ENCODE results near the gene ACTN4.

GRCh38 chr19:38699647-38700349 lies 52.3 kb downstream of the ACTN4 start:
- TF ChIP-seq, protein P1, sequence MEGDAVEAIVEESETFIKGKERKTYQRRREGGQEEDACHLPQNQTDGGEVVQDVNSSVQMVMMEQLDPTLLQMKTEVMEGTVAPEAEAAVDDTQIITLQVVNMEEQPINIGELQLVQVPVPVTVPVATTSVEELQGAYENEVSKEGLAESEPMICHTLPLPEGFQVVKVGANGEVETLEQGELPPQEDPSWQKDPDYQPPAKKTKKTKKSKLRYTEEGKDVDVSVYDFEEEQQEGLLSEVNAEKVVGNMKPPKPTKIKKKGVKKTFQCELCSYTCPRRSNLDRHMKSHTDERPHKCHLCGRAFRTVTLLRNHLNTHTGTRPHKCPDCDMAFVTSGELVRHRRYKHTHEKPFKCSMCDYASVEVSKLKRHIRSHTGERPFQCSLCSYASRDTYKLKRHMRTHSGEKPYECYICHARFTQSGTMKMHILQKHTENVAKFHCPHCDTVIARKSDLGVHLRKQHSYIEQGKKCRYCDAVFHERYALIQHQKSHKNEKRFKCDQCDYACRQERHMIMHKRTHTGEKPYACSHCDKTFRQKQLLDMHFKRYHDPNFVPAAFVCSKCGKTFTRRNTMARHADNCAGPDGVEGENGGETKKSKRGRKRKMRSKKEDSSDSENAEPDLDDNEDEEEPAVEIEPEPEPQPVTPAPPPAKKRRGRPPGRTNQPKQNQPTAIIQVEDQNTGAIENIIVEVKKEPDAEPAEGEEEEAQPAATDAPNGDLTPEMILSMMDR (conservative IDR thresholded peaks at IDR 0.05; ENCODE audit: low read length): no peak
- no peak for TF ChIP-seq EZH2phosphoT487 (IDR thresholded peaks at IDR 0.05; ENCODE audit: borderline replicate concordance)
